Hepatocyte (in vitro differentiated cells): Measurements from ENCODE around the gene ARL3. TPM values are rescaled to one million over a fixed set of nuclear protein-coding genes. Genes with fewer than 3 reads are reported as not detected.

Experiments used
- DNase-seq: peaks from one replicate; pipeline ENCODE4 v3.0.0-alpha.2; 2016; ENCODE audit warnings: low spot score
- H2AFZ ChIP-seq: fragments of 200-600 bp; sonication (generic); 2 replicates; pipeline ENCODE4 v1.6.0; 2016; ENCODE audit warnings: antibody characterized with exemption, mild to moderate bottlenecking
- H3K27ac ChIP-seq: fragments of 200-600 bp; sonication (generic); 2 replicates; pipeline ENCODE4 v1.5.1; 2016; ENCODE audit warnings: mild to moderate bottlenecking
- H3K27me3 ChIP-seq: fragments of 200-600 bp; sonication (generic); 2 replicates; pipeline ENCODE4 v1.6.1; 2016
- H3K36me3 ChIP-seq: fragments of 200-600 bp; sonication (generic); replicated peaks from 2 replicates; pipeline ENCODE4 v1.5.1; 2016; ENCODE audit warnings: low read depth; ENCODE audit not compliant: insufficient read depth
- H3K4me1 ChIP-seq: fragments of 200-600 bp; sonication (generic); 2 replicates; pipeline ENCODE4 v1.5.1; 2016; ENCODE audit warnings: mild to moderate bottlenecking, moderate library complexity; ENCODE audit not compliant: insufficient read depth
- H3K4me2 ChIP-seq: fragments of 200-600 bp; sonication (generic); 2 replicates; pipeline ENCODE4 v1.6.0; 2016
- H3K4me3 ChIP-seq: fragments of 200-600 bp; sonication (generic); 2 replicates; pipeline ENCODE4 v1.5.1; 2016; ENCODE audit warnings: mild to moderate bottlenecking
- H3K79me2 ChIP-seq: fragments of 200-600 bp; sonication (generic); 2 replicates; pipeline ENCODE4 v1.6.0; 2017; ENCODE audit warnings: mild to moderate bottlenecking
- H3K9me2 ChIP-seq: fragments of 200-600 bp; sonication (generic); replicated peaks from 2 replicates; pipeline ENCODE4 v1.6.0; 2017; ENCODE audit warnings: mild to moderate bottlenecking; ENCODE audit not compliant: insufficient read depth
- H3K9me3 ChIP-seq: fragments of 200-600 bp; sonication (generic); 2 replicates; pipeline ENCODE4 v1.5.1; 2016; ENCODE audit warnings: low read depth, mild to moderate bottlenecking
- H4K20me1 ChIP-seq: fragments of 200-600 bp; sonication (generic); 2 replicates; pipeline ENCODE4 v1.6.0; 2016; ENCODE audit warnings: mild to moderate bottlenecking; ENCODE audit not compliant: insufficient read depth, poor library complexity, severe bottlenecking
- EZH2 ChIP-seq: fragments of 200-600 bp; sonication (generic); IDR thresholded peaks from 2 replicates; pipeline ENCODE4 v1.6.1; 2016; ENCODE audit warnings: antibody characterized with exemption, mild to moderate bottlenecking, borderline replicate concordance
- EZH2phosphoT487 ChIP-seq: fragments of 200-600 bp; sonication (generic); IDR thresholded peaks from one replicate; pipeline ENCODE4 v1.6.1; 2018; ENCODE audit warnings: antibody characterized with exemption, mild to moderate bottlenecking, low read depth, moderate library complexity; ENCODE audit not compliant: unreplicated experiment, severe bottlenecking
- WGBS: methylation state at CpG from one replicate; pipeline ENCODE4 v1.1.6; 2016; ENCODE audit warnings: low lambda C conversion rate; ENCODE audit errors: missing lambda C conversion rate; 5-methylcytosine and 5-hydroxymethylcytosine counted together
- polyA plus RNA-seq: library from polyadenylated mRNA; unstranded; fragments of >200 nt; fragmentation: Nextera tagmentation; extraction: Ambion mirVana; gene quantifications from 2 replicates; pipeline ENCODE4 v1.2.1, GENCODE V29; 2016
- total RNA-seq: library from RNA; depleted of rRNA; stranded (reverse); fragments of >200 nt; gene quantifications from 2 replicates; pipeline ENCODE4 v1.2.3, GENCODE V29; 2014
- TF ChIP-seq, protein P1 (sequence below): fragments of 200-600 bp; sonication (generic); IDR thresholded peaks from 2 replicates; pipeline ENCODE4 v1.5.1; 2016; ENCODE audit warnings: antibody characterized with exemption, mild to moderate bottlenecking; ENCODE audit not compliant: poor library complexity

Gene ARL3
- total and polyA plus RNA-seq, 2 experiments from 2014 or later: 6.4 to 16.5 TPM

DNA sequence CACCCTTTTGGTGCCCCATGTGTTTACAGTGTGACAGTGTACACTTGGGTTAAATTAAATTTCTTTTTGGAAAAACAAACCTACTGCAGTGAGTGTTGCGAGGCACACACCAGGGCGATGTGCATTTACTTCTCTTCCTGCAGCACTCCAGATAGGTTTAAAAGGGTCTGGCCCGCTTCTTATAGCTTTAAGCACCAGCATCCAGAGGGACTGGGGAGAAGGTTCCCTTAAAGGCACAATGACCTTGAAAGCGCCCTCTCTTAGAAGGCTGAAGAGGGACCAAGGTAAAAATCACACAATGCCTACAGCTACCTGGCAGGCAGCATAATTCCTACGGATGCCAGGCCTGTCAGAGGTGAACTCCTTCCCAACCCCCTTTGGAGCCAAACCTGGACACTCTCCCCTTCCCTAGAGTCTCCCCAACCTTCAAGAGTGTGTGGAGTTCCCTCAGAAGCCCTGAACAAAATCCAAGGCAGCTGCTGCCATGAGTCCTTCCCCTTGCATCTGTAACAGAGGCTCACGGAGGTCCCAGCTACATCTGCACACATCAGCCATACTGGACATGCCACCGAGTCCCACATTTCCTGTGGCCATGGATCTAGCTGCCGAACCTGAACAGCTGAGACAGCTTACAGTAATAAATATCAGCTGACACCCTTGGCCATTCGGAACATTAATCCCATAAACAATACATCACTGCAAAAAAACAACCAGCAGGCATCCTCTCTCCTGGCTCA, 36.7 kb downstream of the ARL3 start:
- Histone ChIP-seq H3K4me1 (peaks cover 63% of the 10 kb centered on the region), H3K4me2 (peak overlapping the region; percentile 69)

DNA sequence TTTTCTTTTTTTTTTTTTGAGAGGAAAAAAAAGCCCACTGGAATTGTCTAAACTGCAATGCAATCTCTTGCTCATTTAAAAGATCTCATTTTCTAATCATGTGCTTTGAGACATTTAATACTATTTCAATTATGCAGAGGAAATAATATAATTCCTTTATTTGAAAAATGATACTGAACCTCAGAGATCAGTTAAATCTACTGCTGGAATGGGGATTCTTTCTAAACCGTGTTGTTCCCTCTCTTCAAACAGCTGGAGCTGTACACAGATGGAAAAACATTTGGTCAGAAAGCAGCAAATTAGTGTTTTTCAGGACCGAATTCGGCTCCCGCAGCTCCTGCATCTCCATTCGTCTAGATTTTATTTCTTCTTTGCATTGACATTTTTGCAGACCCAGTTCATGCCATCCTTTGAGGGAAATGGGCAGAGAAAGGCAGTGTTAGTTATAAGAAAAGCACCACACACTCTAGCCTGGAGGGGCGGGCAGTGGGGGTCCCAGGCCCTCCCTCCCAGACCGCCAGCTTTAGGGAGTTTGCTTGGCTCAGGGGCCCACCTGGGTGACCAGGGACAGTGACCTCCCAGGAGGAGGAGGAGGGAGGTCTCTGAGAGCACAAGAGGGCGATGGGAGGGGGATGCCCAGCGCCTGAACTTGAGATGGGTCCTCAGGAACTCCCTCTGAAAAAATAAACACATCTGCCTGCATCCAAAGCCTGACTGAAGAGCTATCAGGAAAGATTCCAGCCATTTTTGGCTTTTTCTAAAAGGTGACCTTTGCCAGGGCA, 37.5 kb downstream of the ARL3 start:
- H3K9me2 ChIP-seq: no peaks in the 10 kb centered on the region
- no peaks in the 10 kb centered on the region for H3K27me3 ChIP-seq
- TF ChIP-seq EZH2: no peak
- no peak overlapping the region for H2AFZ ChIP-seq
- no peaks in the 10 kb centered on the region for H4K20me1 ChIP-seq
- no peaks in the 10 kb centered on the region for H3K79me2 ChIP-seq
- no peak overlapping the region for H3K4me3 ChIP-seq
- peak overlapping the region; percentile 93 for H3K27ac ChIP-seq
- peaks cover 63% of the 10 kb centered on the region for H3K4me1 ChIP-seq
- DNase-seq: no peak
- 61% methylated on average over 9 of the region's 9 CpGs for whole genome bisulfite sequencing
- no peaks in the 10 kb centered on the region for H3K36me3 ChIP-seq
- no peaks in the 10 kb centered on the region for H3K9me3 ChIP-seq
- peak overlapping the region; percentile 69 for H3K4me2 ChIP-seq

More for the DNA sequence above, 36.7 kb downstream of the ARL3 start:
- H4K20me1 ChIP-seq: no peaks in the 10 kb centered on the region
- no peaks in the 10 kb centered on the region for H3K27me3 ChIP-seq
- H3K4me3 ChIP-seq: no peak overlapping the region
- no peak for DNase-seq
- H3K9me2 ChIP-seq: no peaks in the 10 kb centered on the region
- no peaks in the 10 kb centered on the region for H3K79me2 ChIP-seq
- H3K9me3 ChIP-seq: no peaks in the 10 kb centered on the region
- WGBS: 59% methylated on average over 9 of the region's 9 CpGs
- H3K27ac ChIP-seq: peak overlapping the region; percentile 93
- H3K36me3 ChIP-seq: no peaks in the 10 kb centered on the region
- TF ChIP-seq EZH2phosphoT487 (no peak), EZH2 (no peak)
- TF ChIP-seq, protein P1, sequence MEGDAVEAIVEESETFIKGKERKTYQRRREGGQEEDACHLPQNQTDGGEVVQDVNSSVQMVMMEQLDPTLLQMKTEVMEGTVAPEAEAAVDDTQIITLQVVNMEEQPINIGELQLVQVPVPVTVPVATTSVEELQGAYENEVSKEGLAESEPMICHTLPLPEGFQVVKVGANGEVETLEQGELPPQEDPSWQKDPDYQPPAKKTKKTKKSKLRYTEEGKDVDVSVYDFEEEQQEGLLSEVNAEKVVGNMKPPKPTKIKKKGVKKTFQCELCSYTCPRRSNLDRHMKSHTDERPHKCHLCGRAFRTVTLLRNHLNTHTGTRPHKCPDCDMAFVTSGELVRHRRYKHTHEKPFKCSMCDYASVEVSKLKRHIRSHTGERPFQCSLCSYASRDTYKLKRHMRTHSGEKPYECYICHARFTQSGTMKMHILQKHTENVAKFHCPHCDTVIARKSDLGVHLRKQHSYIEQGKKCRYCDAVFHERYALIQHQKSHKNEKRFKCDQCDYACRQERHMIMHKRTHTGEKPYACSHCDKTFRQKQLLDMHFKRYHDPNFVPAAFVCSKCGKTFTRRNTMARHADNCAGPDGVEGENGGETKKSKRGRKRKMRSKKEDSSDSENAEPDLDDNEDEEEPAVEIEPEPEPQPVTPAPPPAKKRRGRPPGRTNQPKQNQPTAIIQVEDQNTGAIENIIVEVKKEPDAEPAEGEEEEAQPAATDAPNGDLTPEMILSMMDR: no peak
- no peak overlapping the region for H2AFZ ChIP-seq

GRCh38 chr10:102675666-102676533, 38.3 kb downstream of the ARL3 start:
- no peaks in the 10 kb centered on the region for H3K36me3 ChIP-seq
- no peak overlapping the region for H2AFZ ChIP-seq
- peak overlapping the region; percentile 69 for H3K4me2 ChIP-seq
- no peaks in the 10 kb centered on the region for H4K20me1 ChIP-seq
- no peaks in the 10 kb centered on the region for H3K27me3 ChIP-seq
- no peaks in the 10 kb centered on the region for H3K79me2 ChIP-seq
- peak; percentile 61 for DNase-seq
- 23% methylated on average over 14 of the region's 16 CpGs for WGBS
- H3K4me3 ChIP-seq: no peak overlapping the region
- H3K27ac ChIP-seq: peak overlapping the region; percentile 93
- H3K9me3 ChIP-seq: no peaks in the 10 kb centered on the region
- H3K9me2 ChIP-seq: no peaks in the 10 kb centered on the region
- TF ChIP-seq EZH2: no peak
- TF ChIP-seq, protein P1: no peak
- TF ChIP-seq EZH2phosphoT487: no peak
- H3K4me1 ChIP-seq: peaks cover 63% of the 10 kb centered on the region
